HK-2 (cell line): ENCODE data around the gene MYPN.

Experiments
- DNase-seq: peaks from one replicate; pipeline ENCODE4 v3.0.0-alpha.2; 2018; ENCODE audit not compliant: unreplicated experiment

MYPN gene

GRCh38 chr10:68095153-68095552, 14.1 kb upstream of the MYPN start:
- no peak for DNase-seq

GRCh38 chr10:68096913-68097516, 12.3 kb upstream of the MYPN start:
- peak; percentile 41 for DNase-seq

- no peak for DNase-seq
Observed at GRCh38 chr10:68099736-68100135, 9.6 kb upstream of the MYPN start.

- no peak for DNase-seq
Observed at GRCh38 chr10:68101066-68101465, 8.2 kb upstream of the MYPN start.

GRCh38 chr10:68103261-68103878, 5.9 kb upstream of the MYPN start:
- DNase-seq = no peak

- DNase-seq = no peak
Observed at GRCh38 chr10:68103901-68104300, 5.4 kb upstream of the MYPN start.

- DNase-seq = no peak
Observed at GRCh38 chr10:68105820-68106219, 3.5 kb upstream of the MYPN start.

GRCh38 chr10:68106656-68107055, 2.6 kb upstream of the MYPN start:
- DNase-seq = peak; percentile 25

GRCh38 chr10:68107651-68108050, 1.6 kb upstream of the MYPN start:
- DNase-seq = no peak

- DNase-seq = no peak
Observed at GRCh38 chr10:68108051-68108450, 1.2 kb upstream of the MYPN start.

GRCh38 chr10:68108653-68109052, 635 bp upstream of the MYPN start:
- DNase-seq = no peak

GRCh38 chr10:68110027-68110426, 739 bp downstream of the MYPN start:
- no peak for DNase-seq

- DNase-seq = no peak
Observed at GRCh38 chr10:68111584-68111983, 2.3 kb downstream of the MYPN start.

- no peak for DNase-seq
Observed at GRCh38 chr10:68112837-68113236, 3.5 kb downstream of the MYPN start.

GRCh38 chr10:68118657-68119056, 9.4 kb downstream of the MYPN start:
- DNase-seq = no peak

GRCh38 chr10:68121020-68121743, 11.9 kb downstream of the MYPN start:
- no peak for DNase-seq

- no peak for DNase-seq
Observed at GRCh38 chr10:68121852-68122251, 12.6 kb downstream of the MYPN start.

- no peak for DNase-seq
Observed at GRCh38 chr10:68124718-68125117, 15.4 kb downstream of the MYPN start.

- DNase-seq = no peak
Observed at GRCh38 chr10:68125772-68126171, 16.5 kb downstream of the MYPN start.

- no peak for DNase-seq
Observed at GRCh38 chr10:68128015-68128414, 18.7 kb downstream of the MYPN start.

- no peak for DNase-seq
Observed at GRCh38 chr10:68132391-68132790, 23.1 kb downstream of the MYPN start.

- no peak for DNase-seq
Observed at GRCh38 chr10:68133523-68133922, 24.2 kb downstream of the MYPN start.

GRCh38 chr10:68135362-68135761, 26.1 kb downstream of the MYPN start:
- DNase-seq = no peak
